Myocyte (in vitro differentiated cells): ENCODE measurements around the gene UBE2H. TPM values are rescaled to one million over a fixed set of nuclear protein-coding genes. Genes with fewer than 3 reads are reported as not detected.
"Not testable (repeated sequence)": the region's sequence is repeated elsewhere in the genome, so short reads cannot be mapped to it uniquely, and the experiment has no call there.

Source experiments
- DNase-seq: peaks from one replicate; pipeline ENCODE4 v3.0.0-alpha.2; 2012; ENCODE audit warnings: low read depth
- total RNA-seq: library from RNA; depleted of rRNA; stranded (reverse); fragments of >200 nt; gene quantifications from 2 replicates; pipeline ENCODE4 v1.2.3, GENCODE V29; 2014

The UBE2H gene
- total RNA-seq, 1 donor from 2014 or later: 128 TPM

DNA sequence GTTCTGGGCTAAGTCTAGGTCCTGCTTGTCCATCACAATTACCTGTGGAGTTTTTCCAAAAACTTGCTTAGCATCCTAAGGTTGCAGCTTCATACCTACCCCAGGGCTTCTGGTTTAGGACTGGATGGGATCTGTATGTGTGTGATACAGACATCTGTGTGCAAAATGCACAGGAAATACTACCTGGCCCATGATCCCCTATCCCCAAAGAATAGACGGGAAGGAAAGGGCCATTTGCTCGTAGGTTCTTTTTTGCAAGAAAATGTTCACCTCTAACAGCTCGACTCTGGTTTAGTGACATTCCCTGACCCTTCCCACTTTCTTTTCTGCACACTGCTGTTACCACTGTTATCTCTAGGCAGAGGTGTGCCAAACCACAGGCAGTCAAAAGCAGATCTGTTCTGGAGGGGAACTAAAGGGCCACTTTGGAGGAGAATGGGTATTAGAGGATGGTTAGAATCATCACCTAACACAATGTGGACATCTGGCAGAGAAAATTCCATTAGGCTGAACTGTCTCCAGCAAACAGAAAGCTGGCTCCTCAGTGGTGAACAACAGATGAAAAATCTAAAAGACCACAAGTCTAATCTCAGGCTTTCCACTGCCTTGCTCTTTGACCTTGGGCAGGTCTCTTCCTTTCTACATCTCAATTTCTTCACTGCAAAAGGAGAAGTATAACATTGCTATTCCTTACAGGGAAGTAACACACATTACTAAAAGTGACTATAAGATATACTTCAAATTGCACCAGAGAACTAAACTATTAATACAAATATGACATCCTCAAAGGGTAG lies 107.4 kb downstream of the UBE2H start:
- peak; percentile 81 for DNase-seq

DNA sequence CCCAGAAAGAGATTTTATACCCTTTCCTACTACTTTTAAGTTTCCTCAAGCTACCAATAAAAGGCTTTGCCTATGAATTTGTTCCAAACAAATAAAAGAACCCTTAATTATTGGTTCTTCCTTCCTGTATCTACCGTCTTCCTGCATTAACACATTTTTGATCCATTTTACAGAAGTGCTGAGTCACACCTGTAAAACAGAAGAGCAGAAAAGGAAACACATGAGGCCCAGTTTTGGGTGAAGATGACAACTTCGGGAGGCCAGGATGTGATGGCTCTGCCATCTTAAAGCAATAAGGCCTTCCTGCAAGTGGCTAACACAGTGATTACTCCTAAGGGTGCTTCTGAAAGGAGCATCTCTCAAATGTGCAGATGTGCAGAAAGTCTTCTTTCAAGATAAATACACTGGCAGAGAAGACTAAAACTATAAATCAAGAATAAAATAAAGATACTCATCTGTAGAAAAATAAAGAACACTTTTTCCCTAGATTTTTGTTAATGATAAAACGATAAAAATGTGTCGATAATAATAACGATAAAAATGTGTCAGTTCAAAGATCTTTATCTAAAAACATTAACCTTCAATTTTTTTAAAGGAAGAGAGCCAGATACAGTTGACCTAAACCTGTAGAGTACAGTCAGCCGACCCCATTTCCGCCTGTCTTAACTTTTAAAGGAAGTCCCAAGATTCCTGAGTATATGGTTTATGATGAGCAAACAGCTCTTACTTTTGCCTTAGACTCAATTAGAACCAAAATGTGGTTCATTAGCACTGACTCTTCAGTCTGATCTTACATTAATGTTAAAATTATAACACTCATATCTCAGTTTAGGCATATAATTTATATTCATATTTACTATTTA lies 108.6 kb downstream of the UBE2H start:
- DNase-seq: no peak

- DNase-seq: no peak
Measured at GRCh38 chr7:129843365-129843898, 109.3 kb downstream of the UBE2H start.

GRCh38 chr7:129841465-129841864 lies 111.3 kb downstream of the UBE2H start:
- no peak for DNase-seq

DNA sequence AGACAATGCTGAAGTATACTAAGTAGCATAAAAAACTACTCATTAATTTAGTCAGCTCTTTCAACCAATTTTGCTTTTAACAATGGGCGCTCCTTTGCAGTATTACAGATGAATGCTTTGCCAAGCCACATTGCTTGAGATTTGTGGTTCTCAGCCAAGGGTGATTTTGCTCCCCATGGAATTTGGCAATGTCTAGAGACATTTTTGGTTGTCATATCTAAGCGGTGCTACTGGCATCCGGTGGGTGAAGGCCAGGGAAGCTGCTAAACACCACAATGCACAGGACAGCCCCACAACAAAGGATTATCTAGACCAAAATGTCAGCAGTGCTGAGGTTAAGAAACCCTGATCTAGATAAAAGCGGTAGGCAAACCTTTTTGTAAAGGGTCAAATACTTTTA lies 112.0 kb downstream of the UBE2H start:
- DNase-seq: peak; percentile 69

DNA sequence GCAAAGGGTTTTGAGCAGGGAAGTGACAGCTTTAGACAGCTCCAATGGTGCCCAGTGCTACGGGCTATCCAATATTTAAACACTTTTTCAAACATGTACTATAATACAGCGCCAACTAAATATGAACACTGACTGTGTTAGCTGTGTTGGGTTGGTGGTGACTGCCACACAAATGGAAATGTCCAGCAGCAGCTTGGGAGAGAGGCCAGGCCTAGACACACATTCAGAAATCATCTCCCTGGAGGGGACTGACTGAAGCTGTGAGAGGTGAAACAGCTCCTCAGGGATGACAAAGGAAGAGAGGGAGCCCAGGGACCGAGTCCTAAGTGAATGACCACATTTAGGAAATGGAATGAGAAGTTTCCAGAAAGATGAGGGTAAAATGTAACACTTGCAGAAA lies 115.8 kb downstream of the UBE2H start:
- no peak for DNase-seq

GRCh38 chr7:129835569-129835968 lies 117.2 kb downstream of the UBE2H start:
- DNase-seq: no peak

GRCh38 chr7:129833353-129833752 lies 119.4 kb downstream of the UBE2H start:
- not testable (repeated sequence) for DNase-seq

DNA sequence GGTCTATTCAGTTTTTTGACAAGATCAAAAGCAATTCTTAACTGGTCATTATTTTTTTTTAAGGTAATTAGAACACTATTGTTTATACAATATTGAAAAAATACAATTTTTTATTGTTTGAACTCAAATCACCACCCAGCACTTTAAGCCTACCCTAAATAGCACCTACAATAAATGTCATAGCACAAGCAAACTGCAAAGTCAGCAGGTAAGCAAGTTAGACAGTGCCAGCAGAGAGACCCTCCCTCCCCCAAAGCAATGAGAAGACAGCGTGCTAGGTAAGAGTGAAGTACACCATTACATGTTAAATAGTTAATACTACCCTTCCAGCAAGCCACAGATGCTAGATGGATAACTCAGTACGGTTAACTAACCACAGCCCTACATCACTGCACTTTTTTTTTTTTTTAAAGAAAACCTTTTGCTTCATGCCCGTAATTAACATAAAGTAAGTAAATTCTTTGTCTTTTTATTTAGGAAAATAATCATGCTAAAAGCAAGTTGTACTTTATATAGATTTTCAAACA lies 120.0 kb downstream of the UBE2H start:
- DNase-seq: no peak

- no peak for DNase-seq
Measured at GRCh38 chr7:129832282-129832681, 120.5 kb downstream of the UBE2H start.

- peak; percentile 86 for DNase-seq
Measured at GRCh38 chr7:129831424-129832058, 121.2 kb downstream of the UBE2H start.

DNA sequence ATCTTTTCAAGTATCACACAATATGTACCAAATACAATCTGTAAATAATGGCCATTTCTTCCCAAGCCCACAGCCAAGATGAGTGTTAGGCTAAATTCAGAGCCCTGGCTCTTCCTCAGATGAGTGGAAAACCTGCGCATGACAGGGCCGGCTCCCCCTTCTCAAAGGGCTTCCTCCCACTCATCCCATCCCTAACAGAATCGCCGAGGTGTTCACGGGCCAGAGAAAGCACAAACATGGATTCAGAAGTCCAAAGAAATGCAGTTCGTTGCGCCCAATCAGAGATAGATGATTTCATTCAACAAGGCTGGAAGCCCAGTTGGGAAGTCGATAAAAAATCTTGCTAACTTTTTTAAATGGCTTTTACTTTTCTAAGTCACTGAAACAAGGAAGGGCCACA lies 121.8 kb downstream of the UBE2H start:
- no peak for DNase-seq

DNA sequence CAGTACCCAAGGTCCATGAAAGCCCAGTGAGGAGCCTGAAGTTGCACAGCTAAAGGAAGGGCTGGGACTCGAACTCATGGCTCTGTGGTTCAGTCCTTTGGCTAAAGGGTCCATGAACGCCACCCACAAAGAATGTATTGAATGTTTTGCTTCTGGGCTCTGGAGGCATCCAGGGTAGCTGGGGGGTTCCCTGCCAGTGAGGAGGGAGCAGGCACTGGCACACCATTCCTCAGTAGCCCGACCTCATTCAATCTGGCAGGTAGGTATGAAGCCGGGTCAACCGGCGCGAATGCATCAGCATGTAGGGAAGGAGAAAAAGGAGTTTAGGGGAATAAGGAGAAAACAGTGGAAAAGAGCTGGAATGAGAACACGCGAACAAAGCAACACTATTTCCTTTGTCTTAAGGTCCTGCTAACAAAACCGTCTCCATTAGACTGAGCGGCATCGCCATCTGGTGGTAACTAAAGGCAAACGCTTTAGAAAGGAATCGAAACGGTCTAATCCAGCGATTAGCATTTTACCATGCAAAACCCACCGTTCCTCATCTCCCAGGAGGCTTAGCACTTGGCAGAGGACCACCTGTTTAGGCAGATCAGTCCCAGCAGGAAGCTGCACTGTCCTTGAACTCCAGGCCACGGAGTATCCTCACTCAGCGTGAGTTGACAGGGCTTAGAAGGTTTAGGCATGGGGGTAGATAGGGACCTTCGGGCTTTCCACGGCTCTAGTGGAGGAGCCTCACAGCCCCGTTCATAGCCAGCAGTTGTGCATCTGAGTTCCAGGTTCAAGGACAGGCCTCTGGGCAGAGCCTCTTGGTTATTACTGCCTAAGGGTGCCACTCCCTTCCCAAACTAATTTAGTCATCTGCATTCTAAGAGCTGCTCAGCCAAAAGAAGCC lies 122.8 kb downstream of the UBE2H start:
- DNase-seq: peak; percentile 86

DNA sequence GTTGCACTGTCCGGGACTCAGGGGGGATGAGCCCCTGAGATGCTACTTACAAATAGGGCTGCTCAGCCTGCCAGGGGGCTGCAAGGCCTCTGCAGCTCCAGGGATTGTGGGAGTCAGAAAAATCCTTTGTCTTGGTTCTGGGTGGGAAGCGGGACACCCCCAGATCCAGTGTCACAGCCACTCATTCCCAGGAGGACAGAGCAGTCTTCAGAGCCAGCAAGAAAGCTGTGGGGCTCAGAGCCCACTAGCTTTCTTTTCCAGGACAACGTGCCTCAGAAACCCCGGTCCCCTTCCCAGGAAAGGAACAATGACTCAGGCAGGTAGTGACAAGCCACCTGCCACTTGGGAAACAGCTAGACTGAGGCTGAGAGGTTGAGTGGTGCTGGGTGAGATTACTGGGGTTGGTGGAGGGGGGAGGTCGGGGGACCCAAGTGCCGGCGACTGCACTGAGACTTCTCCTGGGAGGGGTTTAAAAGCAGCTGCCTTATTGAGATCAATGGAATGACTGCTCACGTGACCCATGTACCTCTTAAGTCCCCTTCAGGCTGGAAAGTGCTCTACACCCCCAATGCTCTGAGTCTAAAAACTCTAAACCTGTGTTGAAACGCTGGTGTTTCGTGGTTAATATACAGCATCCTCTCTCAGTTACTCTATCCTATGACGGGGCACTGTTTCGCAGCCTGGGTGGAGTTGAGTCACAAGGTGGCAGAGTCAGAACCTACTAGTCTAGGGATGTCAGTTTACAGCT lies 123.6 kb downstream of the UBE2H start:
- no peak for DNase-seq

GRCh38 chr7:129828078-129828762 lies 124.5 kb downstream of the UBE2H start:
- no peak for DNase-seq

DNA sequence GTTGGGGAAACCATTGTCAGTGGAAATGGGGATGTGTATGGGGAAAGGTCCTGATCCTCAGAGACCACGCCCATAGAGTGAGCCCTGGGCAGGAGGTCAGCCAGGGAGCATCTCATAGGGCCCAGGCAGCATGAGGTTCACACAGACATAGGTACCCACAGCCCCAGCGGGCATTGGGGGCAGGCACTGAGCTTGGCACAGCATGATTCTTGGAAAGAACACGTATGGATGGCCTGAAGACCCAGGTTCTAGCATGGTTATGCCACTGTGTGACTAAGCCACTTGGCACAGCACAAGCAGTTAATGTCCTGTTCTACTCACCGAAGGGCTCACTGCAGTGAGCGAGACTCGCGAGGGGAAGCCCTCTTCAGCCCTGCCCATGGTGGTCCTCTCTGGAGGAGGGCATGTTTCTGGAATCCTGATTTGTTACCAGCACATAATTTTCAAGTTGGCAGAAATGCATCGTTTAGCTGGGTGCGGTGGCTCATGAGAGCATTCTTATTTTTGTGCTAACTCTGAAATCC lies 125.2 kb downstream of the UBE2H start:
- DNase-seq: no peak

- not testable (repeated sequence) for DNase-seq
Measured at GRCh38 chr7:129826895-129827294, 125.9 kb downstream of the UBE2H start.

- peak; percentile 82 for DNase-seq
Measured at GRCh38 chr7:129825209-129825970, 127.4 kb downstream of the UBE2H start.
